ENCODE results near the gene MGLL.
"Not testable (repeated sequence)": the region's sequence is repeated elsewhere in the genome, so short reads cannot be mapped to it uniquely, and the experiment has no call there.

MGLL gene

GRCh38 chr3:127660621-127661251, 161.6 kb downstream of the MGLL start:
- H3K4me3 ChIP-seq (ENCODE audit: low read length): no peak overlapping the region
- H4K8ac ChIP-seq (ENCODE audit: low read depth, low read length): no peak overlapping the region
- H3K4me1 ChIP-seq (ENCODE audit: control insufficient read depth, low read depth, low read length): no peaks in the 10 kb centered on the region
- H3K27ac ChIP-seq (ENCODE audit: low read depth, low read length): no peak overlapping the region
- H3K18ac ChIP-seq (ENCODE audit: low read length): no peak overlapping the region
- no peak overlapping the region for H3K56ac ChIP-seq (ENCODE audit: low read length)
- DNase-seq: no peak
- H3K79me1 ChIP-seq (ENCODE audit: low read length): no peaks in the 10 kb centered on the region
- H3K9ac ChIP-seq (ENCODE audit: low read length): no peak overlapping the region
- no peak overlapping the region for H3K23ac ChIP-seq (ENCODE audit: low read length)
- H2BK15ac ChIP-seq (replicated peaks; ENCODE audit: low read depth): no peak overlapping the region
- H3K36me3 ChIP-seq (ENCODE audit: control insufficient read depth, insufficient read depth, low read length): no peaks in the 10 kb centered on the region
- H2BK120ac ChIP-seq (ENCODE audit: low read depth, low read length): no peak overlapping the region
- no peaks in the 10 kb centered on the region for H3K79me2 ChIP-seq (ENCODE audit: control insufficient read depth, insufficient read depth, low read length)
- no peak overlapping the region for H2BK5ac ChIP-seq (ENCODE audit: low read length)
- H2AK5ac ChIP-seq (ENCODE audit: low read length): no peak overlapping the region
- WGBS (ENCODE audit: extremely low coverage, insufficient coverage, low lambda C conversion rate): no CpG with 5 or more reads among the region's 10 CpGs
- H3K4ac ChIP-seq (ENCODE audit: low read depth, low read length): no peak overlapping the region
- H3K27me3 ChIP-seq (ENCODE audit: insufficient read depth, low read length, poor library complexity): no peaks in the 10 kb centered on the region
- no peak overlapping the region for H4K5ac ChIP-seq (ENCODE audit: low read length)
- H3K4me2 ChIP-seq (ENCODE audit: low read length): no peak overlapping the region

- no peak overlapping the region for H4K8ac ChIP-seq (ENCODE audit: low read depth, low read length)
Observed at GRCh38 chr3:127658234-127658633, 164.1 kb downstream of the MGLL start.

GRCh38 chr3:127656906-127657305, 165.4 kb downstream of the MGLL start:
- Histone ChIP-seq H3K27ac (ENCODE audit: low read depth, low read length) (no peak overlapping the region), H3K36me3 (ENCODE audit: control insufficient read depth, insufficient read depth, low read length) (no peaks in the 10 kb centered on the region), H2AK5ac (ENCODE audit: low read length) (no peak overlapping the region), H2BK120ac (ENCODE audit: low read depth, low read length) (no peak overlapping the region), H3K4ac (ENCODE audit: low read depth, low read length) (no peak overlapping the region), H3K23ac (ENCODE audit: low read length) (no peak overlapping the region), H3K56ac (ENCODE audit: low read length) (no peak overlapping the region), H2BK15ac (replicated peaks; ENCODE audit: low read depth) (no peak overlapping the region), H3K27me3 (ENCODE audit: insufficient read depth, low read length, poor library complexity) (no peaks in the 10 kb centered on the region), H4K5ac (ENCODE audit: low read length) (no peak overlapping the region), H2BK5ac (ENCODE audit: low read length) (no peak overlapping the region), H3K79me2 (ENCODE audit: control insufficient read depth, insufficient read depth, low read length) (no peaks in the 10 kb centered on the region), H3K18ac (ENCODE audit: low read length) (no peak overlapping the region), H3K4me3 (ENCODE audit: low read length) (no peak overlapping the region), H4K8ac (ENCODE audit: low read depth, low read length) (no peak overlapping the region), H3K79me1 (ENCODE audit: low read length) (no peaks in the 10 kb centered on the region), H3K4me2 (ENCODE audit: low read length) (no peak overlapping the region), H3K4me1 (ENCODE audit: control insufficient read depth, low read depth, low read length) (no peaks in the 10 kb centered on the region), H3K9ac (ENCODE audit: low read length) (no peak overlapping the region)
- WGBS (ENCODE audit: extremely low coverage, insufficient coverage, low lambda C conversion rate): no CpG with 5 or more reads among the region's 8 CpGs
- DNase-seq: no peak

More at GRCh38 chr3:127658234-127658633, 164.1 kb downstream of the MGLL start:
- Histone ChIP-seq H3K4me2 (ENCODE audit: low read length) (no peak overlapping the region), H3K56ac (ENCODE audit: low read length) (no peak overlapping the region), H3K9ac (ENCODE audit: low read length) (no peak overlapping the region), H4K5ac (ENCODE audit: low read length) (no peak overlapping the region), H3K4me1 (ENCODE audit: control insufficient read depth, low read depth, low read length) (no peaks in the 10 kb centered on the region), H3K36me3 (ENCODE audit: control insufficient read depth, insufficient read depth, low read length) (no peaks in the 10 kb centered on the region), H3K4me3 (ENCODE audit: low read length) (no peak overlapping the region), H3K23ac (ENCODE audit: low read length) (no peak overlapping the region), H2AK5ac (ENCODE audit: low read length) (no peak overlapping the region), H2BK120ac (ENCODE audit: low read depth, low read length) (no peak overlapping the region), H3K4ac (ENCODE audit: low read depth, low read length) (no peak overlapping the region), H2BK5ac (ENCODE audit: low read length) (no peak overlapping the region), H3K27me3 (ENCODE audit: insufficient read depth, low read length, poor library complexity) (no peaks in the 10 kb centered on the region), H3K18ac (ENCODE audit: low read length) (no peak overlapping the region), H2BK15ac (replicated peaks; ENCODE audit: low read depth) (no peak overlapping the region), H3K79me1 (ENCODE audit: low read length) (no peaks in the 10 kb centered on the region), H3K79me2 (ENCODE audit: control insufficient read depth, insufficient read depth, low read length) (no peaks in the 10 kb centered on the region), H3K27ac (ENCODE audit: low read depth, low read length) (no peak overlapping the region)
- DNase-seq: no peak
- no CpG with 5 or more reads among the region's 1 CpG for WGBS (ENCODE audit: extremely low coverage, insufficient coverage, low lambda C conversion rate)

- WGBS (ENCODE audit: extremely low coverage, insufficient coverage, low lambda C conversion rate): no CpG with 5 or more reads among the region's 3 CpGs
- H3K27me3 ChIP-seq (ENCODE audit: insufficient read depth, low read length, poor library complexity): no peaks in the 10 kb centered on the region
Observed at GRCh38 chr3:127655641-127656040, 166.7 kb downstream of the MGLL start.

GRCh38 chr3:127654993-127655392, 167.3 kb downstream of the MGLL start:
- not testable (repeated sequence) for H3K18ac ChIP-seq (ENCODE audit: low read length); H3K56ac ChIP-seq (ENCODE audit: low read length); H2BK5ac ChIP-seq (ENCODE audit: low read length); H3K79me2 ChIP-seq (ENCODE audit: control insufficient read depth, insufficient read depth, low read length); H2AK5ac ChIP-seq (ENCODE audit: low read length); H3K4me1 ChIP-seq (ENCODE audit: control insufficient read depth, low read depth, low read length); H3K36me3 ChIP-seq (ENCODE audit: control insufficient read depth, insufficient read depth, low read length); H3K27ac ChIP-seq (ENCODE audit: low read depth, low read length); H2BK15ac ChIP-seq (replicated peaks; ENCODE audit: low read depth); H3K23ac ChIP-seq (ENCODE audit: low read length); H3K4me3 ChIP-seq (ENCODE audit: low read length); H3K4ac ChIP-seq (ENCODE audit: low read depth, low read length); H3K79me1 ChIP-seq (ENCODE audit: low read length); H4K8ac ChIP-seq (ENCODE audit: low read depth, low read length); H2BK120ac ChIP-seq (ENCODE audit: low read depth, low read length); H4K5ac ChIP-seq (ENCODE audit: low read length); DNase-seq; H3K27me3 ChIP-seq (ENCODE audit: insufficient read depth, low read length, poor library complexity); H3K9ac ChIP-seq (ENCODE audit: low read length); H3K4me2 ChIP-seq (ENCODE audit: low read length)
- no CpG with 5 or more reads among the region's 6 CpGs for WGBS (ENCODE audit: extremely low coverage, insufficient coverage, low lambda C conversion rate)

More at GRCh38 chr3:127655641-127656040, 166.7 kb downstream of the MGLL start:
- Histone ChIP-seq H3K9ac (ENCODE audit: low read length) (no peak overlapping the region), H3K4me3 (ENCODE audit: low read length) (no peak overlapping the region), H3K56ac (ENCODE audit: low read length) (peak overlapping the region; percentile 34), H3K36me3 (ENCODE audit: control insufficient read depth, insufficient read depth, low read length) (no peaks in the 10 kb centered on the region), H4K8ac (ENCODE audit: low read depth, low read length) (no peak overlapping the region), H2BK5ac (ENCODE audit: low read length) (no peak overlapping the region), H3K4me1 (ENCODE audit: control insufficient read depth, low read depth, low read length) (no peaks in the 10 kb centered on the region), H3K79me2 (ENCODE audit: control insufficient read depth, insufficient read depth, low read length) (no peaks in the 10 kb centered on the region), H3K79me1 (ENCODE audit: low read length) (no peaks in the 10 kb centered on the region), H4K5ac (ENCODE audit: low read length) (no peak overlapping the region), H2BK120ac (ENCODE audit: low read depth, low read length) (no peak overlapping the region), H3K4ac (ENCODE audit: low read depth, low read length) (no peak overlapping the region), H2BK15ac (replicated peaks; ENCODE audit: low read depth) (no peak overlapping the region), H3K23ac (ENCODE audit: low read length) (no peak overlapping the region), H3K4me2 (ENCODE audit: low read length) (no peak overlapping the region), H2AK5ac (ENCODE audit: low read length) (no peak overlapping the region), H3K27ac (ENCODE audit: low read depth, low read length) (no peak overlapping the region), H3K18ac (ENCODE audit: low read length) (no peak overlapping the region)
- peak; percentile 77 for DNase-seq

GRCh38 chr3:127654374-127654773, 167.9 kb downstream of the MGLL start:
- no peak overlapping the region for H3K56ac ChIP-seq (ENCODE audit: low read length)
- no peak overlapping the region for H3K4me3 ChIP-seq (ENCODE audit: low read length)
- no peak overlapping the region for H2BK5ac ChIP-seq (ENCODE audit: low read length)
- H2BK15ac ChIP-seq (replicated peaks; ENCODE audit: low read depth): no peak overlapping the region
- H3K23ac ChIP-seq (ENCODE audit: low read length): no peak overlapping the region
- no CpG with 5 or more reads among the region's 4 CpGs for WGBS (ENCODE audit: extremely low coverage, insufficient coverage, low lambda C conversion rate)
- H4K8ac ChIP-seq (ENCODE audit: low read depth, low read length): no peak overlapping the region
- no peak overlapping the region for H2BK120ac ChIP-seq (ENCODE audit: low read depth, low read length)
- H3K4me1 ChIP-seq (ENCODE audit: control insufficient read depth, low read depth, low read length): no peaks in the 10 kb centered on the region
- no peak overlapping the region for H3K27ac ChIP-seq (ENCODE audit: low read depth, low read length)
- H2AK5ac ChIP-seq (ENCODE audit: low read length): no peak overlapping the region
- no peak overlapping the region for H3K4me2 ChIP-seq (ENCODE audit: low read length)
- DNase-seq: no peak
- no peaks in the 10 kb centered on the region for H3K36me3 ChIP-seq (ENCODE audit: control insufficient read depth, insufficient read depth, low read length)
- H3K4ac ChIP-seq (ENCODE audit: low read depth, low read length): no peak overlapping the region
- H3K79me2 ChIP-seq (ENCODE audit: control insufficient read depth, insufficient read depth, low read length): no peaks in the 10 kb centered on the region
- H4K5ac ChIP-seq (ENCODE audit: low read length): no peak overlapping the region
- H3K9ac ChIP-seq (ENCODE audit: low read length): no peak overlapping the region
- H3K27me3 ChIP-seq (ENCODE audit: insufficient read depth, low read length, poor library complexity): no peaks in the 10 kb centered on the region
- H3K79me1 ChIP-seq (ENCODE audit: low read length): no peaks in the 10 kb centered on the region
- H3K18ac ChIP-seq (ENCODE audit: low read length): no peak overlapping the region

Measured in mesendoderm (in vitro differentiated cells).